Activated CD4-positive, alpha-beta T cell treated with anti-CD3 and anti-CD28 coated beads, Interleukin-2, amount 50 U/mL, for 16 hours (primary cell): ENCODE measurements around the gene FCN3.
"Not testable (repeated sequence)": the region's sequence is repeated elsewhere in the genome, so short reads cannot be mapped to it uniquely, and the experiment has no call there.

Experiments used
- DNase-seq: peaks from one replicate; pipeline ENCODE4 v3.0.0-alpha.2; 2020

The FCN3 gene

DNA sequence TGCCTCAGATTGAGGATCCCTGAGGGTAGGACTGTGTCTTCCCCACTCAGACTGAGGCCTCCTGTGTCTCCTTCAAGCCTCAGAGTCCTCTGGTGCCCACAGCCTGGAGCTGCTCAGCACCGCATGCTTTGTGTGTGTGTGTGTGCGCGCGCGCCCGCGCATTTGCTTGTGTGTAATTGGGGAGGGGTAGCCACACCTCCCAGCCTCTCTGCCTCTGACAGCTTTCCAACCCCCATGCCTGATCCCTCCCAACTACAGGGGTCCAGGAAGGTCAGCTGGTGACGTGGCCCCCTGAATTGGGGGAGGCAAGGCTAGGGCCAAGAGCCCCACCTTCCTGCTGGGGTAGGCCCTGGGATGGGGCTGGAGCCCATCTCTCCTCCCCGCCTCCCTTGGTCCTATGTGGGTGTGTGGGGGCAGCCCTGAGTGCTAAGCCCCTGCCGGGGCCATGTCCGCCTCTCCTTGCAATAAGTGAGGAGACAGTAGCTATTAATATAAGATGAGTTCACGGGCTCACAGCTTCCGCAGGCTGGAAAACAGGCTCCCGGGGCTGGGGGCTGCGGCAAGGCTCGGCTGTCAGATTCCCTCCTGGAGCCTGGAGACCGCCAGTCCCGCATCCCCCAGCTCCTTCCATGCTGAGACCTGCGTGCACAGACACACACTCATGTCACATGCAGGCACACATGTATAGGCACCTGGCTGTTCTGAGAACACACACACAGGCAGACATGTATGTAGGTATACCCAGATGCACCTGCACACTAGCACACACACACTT, 24.8 kb upstream of the FCN3 start:
- no peak for DNase-seq

DNA sequence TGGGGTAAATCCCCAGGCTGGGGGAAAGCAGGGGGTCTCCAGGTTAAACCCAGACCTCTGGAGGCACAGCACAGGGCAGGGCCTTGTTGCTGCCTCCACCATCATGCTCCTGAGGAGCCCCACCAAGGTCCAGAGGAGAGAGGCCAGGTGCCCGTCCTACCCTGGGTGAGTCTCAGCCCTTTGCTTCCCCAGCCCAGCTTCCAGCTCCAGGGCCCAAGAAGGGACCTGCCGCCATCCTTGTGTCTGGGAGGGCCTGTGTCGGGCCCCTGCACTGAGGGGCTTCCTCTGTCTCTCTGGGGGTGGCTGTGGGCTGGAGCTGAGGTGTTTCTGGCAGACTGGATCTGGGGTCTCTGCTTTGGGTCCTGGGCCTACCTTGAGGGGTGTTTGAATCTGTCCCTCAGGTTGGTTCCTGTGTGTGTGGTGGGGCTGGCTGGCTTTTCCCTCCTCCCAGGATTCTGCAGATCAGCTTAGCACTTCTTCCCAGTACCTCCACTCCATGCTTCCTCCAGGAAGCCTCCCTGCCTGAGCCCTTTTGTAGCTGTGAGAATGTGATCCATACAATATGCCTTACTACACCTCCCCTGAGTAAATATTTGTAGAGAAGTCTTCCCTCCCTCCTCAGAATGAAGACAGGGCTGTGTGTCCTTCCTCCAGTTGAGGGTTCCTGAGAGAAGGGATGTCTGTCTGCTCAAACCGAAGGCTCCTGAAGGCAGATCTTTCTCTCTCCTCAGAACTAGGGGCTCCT, 24.0 kb upstream of the FCN3 start:
- no peak for DNase-seq

DNA sequence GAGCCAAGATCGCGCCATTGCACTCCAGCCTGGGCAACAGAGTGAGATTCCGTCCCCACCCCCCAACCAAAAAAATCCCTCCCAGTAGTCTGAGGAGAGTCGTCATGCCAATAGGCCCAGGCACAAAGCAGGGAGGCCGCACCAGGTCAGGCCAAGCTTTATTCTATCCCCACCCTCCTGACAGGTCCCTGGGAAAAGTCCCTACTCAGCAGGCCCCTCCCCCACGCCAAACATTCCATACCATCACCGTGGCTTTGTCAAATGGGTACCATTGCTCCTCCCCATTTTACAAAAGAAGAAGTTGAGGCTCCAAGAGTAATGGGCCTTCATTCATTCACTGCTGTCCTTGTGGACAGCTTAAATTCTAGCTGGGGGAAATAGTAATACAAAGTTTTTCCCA, 23.1 kb upstream of the FCN3 start:
- DNase-seq: no peak

DNA sequence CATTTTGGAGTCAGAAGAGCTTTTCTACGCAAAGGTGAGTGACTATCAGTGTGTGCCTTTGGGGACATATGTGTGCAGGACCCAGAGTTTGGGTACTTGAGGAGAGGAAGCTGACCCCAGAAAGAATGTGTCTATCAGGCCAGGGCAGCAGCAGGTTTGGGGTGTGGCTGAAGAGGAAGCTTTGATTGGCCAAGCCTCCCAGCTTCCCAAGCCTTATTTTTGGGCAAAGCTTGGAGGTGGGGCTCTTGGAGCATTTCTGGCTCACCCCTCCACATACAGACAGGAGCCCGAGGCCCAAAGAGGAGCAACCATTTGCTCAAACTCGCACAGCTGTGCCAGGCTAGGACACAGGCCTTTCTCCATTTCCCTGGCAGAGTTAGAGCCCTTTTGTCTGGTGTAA, 22.5 kb upstream of the FCN3 start:
- no peak for DNase-seq

DNA sequence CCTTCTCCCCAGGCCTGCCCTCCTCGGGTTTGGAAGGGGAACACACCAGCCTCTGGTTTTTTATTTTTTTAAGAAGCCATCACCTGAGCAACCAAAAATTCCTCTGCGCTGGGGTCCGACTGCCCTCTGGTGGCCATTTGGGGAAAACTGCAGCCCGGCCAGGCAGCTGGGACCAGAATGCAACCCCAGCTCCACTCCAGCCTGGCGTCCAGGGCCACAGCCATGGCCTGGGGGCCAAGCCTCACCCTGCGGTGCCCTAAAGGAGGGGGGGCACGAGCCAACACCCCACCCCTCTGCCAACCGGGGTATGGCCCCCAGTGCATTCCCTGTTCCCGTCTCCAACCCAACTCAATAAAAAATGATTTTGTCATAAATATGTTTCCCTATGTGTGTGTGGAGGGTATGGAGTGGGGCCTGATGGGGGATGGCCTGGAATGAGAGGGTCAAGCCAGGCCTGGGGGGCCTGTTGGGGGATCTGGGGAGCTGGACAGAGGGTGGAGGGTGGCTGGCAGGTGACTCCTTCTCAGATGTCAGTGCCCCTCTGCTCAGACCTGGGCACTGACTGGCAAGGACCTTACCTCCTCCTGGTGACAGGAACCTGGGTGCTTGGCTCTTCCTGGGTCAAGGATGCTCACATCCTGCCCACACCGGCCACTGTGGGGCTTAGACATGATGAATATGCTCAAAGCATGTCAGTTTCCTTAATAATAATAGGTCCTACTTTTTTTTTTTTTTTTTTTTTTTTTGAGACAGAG, 21.0 kb upstream of the FCN3 start:
- peak; percentile 81 for DNase-seq

DNA sequence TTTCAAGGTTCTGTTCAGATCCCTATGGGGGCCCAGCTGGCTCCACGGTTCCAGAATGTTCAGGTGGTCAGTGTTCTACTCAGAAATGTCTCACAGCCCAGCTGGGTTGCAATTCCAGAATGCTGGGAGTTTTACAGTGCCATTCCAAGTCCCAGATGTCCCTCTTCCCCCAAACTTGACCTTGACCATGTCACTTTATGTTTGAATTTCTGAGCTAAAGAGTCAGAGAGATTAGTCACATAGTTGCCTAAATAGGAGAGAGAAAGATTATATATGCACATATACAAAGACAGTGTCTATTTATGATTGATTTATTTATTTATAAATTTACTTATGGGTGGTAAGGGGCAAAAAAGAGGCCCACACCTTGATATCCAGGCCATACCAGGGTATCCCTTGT, 20.3 kb upstream of the FCN3 start:
- no peak for DNase-seq

DNA sequence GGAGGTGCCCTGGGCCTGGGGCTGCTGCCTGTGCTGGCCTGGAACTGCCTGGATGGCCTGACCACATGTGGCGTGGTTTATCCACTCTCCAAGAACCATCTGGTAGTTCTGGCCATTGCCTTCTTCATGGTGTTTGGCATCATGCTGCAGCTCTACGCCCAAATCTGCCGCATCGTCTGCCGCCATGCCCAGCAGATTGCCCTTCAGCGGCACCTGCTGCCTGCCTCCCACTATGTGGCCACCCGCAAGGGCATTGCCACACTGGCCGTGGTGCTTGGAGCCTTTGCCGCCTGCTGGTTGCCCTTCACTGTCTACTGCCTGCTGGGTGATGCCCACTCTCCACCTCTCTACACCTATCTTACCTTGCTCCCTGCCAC, 19.6 kb upstream of the FCN3 start:
- DNase-seq: no peak

DNA sequence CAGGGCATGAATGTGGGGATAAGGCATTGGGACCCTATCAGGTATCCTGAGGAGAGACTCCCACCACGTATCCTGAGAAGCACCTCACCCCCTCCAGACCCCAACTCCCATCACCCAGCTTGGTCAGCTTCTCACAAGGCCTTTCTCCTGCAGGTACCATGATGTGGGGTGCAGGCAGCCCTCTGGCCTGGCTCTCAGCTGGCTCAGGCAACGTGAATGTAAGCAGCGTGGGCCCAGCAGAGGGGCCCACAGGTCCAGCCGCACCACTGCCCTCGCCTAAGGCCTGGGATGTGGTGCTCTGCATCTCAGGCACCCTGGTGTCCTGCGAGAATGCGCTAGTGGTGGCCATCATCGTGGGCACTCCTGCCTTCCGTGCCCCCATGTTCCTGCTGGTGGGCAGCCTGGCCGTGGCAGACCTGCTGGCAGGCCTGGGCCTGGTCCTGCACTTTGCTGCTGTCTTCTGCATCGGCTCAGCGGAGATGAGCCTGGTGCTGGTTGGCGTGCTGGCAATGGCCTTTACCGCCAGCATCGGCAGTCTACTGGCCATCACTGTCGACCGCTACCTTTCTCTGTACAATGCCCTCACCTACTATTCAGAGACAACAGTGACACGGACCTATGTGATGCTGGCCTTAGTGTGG, 19.1 kb upstream of the FCN3 start:
- no peak for DNase-seq

DNA sequence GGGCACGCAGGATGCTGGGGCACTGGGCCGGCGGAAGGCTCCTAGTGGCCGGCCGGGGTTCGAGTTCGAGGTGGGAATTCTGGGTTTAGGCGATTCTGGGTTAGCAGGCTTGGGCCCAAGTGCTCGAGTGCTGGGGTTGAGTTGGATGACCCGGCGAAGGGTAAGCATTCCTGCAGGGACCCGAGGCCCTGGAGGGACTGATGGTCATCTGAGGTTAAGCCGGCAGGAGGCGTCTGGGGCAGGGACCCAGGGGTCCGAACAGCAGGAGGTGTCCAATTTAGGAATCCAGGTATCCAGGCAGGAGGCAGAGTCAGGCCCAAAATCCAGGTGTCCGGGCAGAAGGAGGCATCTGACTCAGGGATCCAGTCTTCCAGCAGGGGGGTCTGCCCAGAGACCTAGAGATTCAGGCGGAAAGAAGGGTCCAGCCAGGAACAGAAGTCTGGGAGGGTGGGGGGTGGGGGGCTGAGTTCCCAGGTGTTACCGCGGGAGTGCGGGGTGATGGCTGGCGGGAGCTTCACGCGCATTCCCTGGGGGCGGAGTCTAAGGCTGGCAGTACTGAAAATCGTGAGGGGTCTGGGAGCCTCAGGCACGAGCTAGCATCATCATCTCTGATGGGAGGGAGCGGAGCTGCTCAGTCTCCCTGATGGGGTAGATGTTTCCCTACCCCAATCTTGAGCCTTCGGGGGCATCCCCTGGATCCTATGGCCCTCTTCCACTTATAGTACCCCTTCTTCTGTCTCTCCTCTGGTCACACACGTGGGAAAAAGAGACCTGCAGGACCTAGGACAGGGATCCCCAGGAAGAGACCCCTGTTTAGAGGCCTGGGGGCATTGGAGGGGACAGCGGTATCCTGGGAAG, 18.4 kb upstream of the FCN3 start:
- no peak for DNase-seq

DNA sequence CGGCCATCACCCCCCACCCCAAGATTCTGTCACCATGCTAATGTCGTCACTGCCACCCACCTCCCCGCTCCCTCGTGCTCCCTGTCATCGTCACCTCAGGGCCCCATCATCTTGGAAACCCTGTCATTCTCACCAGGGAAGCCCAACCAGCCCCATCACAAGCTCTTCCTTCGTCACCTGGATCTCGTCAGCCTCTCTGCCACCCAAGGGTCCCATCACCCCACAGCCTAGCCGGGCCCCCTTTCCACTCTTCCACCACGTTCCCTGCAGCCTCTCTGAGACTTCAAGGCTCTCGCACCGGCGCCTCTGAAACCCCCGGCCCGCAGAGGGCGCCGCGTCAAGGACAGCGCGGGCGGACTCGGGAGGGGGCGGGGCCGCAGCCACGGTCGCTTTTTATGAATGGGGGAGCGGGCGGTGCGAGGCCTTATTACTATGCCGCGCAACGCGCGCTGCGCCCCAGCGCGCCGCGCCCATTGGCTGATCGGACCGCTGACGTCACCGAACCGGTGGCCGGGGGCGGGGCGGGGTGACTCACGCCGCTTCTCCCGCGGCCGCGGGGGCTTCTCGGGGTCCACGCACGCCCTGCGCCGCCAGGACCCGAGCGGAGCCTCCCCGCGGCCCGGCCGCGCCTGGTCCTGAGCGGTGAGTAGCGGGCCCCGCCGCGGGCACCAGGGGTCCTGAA, 17.6 kb upstream of the FCN3 start, which contains the start of gene GPR3:
TSS of gene GPR3 (plus strand) at position 527 of the 682 bp plus-strand sequence. CDS start 1,177 bp downstream, outside the sequence.
- peak; percentile 94 for DNase-seq

DNA sequence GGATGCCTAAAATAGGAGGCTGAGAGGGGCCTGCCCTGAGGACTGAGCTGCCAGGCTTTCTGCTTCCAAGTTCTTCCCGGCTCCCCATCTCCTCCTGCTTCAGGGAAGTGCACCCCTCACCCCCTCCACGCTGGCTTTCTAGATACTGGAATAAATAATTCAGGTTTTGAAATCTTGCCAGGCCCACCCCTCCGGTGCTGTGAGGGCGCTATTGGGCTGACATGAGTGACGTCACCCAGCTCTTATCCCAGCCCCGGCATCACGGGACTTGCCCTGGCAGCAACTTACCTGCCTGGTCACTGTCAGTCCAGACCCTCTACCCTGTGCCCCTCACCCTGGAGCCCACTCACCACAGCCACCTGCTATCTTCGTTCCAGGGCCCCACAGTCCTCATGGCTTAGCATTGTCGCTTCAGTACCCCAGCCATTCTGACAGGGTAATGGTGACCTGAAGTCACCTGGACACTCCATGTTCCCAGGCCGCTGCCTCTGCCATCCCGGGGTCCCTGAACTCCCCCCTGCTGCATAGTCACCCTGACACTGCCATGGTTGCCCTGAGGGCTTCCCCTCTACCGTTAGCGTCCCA, 17.0 kb upstream of the FCN3 start:
- DNase-seq: peak; percentile 18

DNA sequence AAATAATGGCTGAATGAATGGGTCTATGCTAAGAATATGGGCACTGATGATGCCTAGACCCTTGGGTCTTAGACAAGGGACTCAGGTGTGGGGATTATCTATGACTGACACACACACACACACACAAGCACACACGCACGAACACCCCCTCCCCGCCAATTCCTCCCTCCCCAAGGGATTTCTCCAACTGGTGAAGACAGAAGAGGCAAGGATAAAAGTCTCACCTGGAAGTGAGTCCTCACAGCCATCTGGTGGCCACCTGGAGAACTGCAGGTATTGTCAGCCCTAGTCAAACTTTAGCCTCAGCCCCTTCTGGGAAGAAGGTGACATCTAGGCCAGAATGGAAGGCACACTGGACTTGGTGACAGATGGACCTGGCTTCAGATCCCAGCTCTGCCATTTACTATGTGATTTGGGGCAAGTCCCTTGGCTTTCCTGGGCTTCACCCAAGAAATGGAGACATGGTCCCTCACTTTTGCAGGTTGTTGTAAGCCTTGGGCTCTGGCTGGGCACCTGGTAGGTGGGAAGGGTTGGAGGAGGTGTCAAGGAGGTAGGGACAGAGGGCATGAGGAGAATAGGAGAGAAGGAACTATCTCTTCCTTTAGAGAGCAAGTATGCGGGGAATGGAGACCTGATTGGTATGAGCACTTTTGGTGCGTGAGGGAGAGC, 13.8 kb upstream of the FCN3 start:
- DNase-seq: peak; percentile 69

DNA sequence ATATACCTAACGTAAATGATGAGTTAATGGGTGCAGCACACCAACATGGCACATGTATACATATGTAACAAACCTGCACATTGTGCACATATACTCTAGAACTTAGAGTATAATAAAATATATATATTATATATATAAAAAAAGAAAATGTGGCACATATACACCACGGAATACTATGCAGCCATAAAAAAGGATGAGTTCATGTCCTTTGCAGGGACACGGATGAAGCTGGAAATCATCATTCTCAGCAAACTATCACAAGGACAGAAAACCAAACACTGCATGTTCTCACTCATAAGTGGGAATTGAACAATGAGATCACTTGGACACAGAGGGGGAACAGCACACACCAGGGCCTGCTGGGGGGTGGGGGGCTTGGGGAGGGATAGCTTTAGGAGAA, 10.2 kb upstream of the FCN3 start:
- DNase-seq: not testable (repeated sequence)

DNA sequence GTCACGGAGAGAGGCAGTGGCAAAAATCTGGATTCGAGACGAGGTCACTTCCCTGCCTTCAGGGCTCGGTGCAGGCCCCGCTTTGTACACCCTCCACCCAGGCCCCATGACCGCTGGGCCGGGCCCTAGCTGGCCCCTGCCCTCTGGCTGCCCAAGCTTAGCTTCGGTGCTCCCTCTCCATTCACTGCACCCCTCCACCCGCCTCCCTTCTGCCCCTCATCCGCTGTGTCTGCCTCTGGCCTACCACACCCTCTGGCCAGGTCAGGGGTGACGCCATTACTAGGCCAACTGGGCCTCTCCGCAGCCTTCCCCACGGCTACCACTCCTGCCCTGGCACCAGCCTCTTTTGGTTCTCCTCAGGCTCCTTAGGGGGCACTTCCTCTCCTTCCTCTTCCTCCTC, 9.0 kb upstream of the FCN3 start:
- DNase-seq: no peak

DNA sequence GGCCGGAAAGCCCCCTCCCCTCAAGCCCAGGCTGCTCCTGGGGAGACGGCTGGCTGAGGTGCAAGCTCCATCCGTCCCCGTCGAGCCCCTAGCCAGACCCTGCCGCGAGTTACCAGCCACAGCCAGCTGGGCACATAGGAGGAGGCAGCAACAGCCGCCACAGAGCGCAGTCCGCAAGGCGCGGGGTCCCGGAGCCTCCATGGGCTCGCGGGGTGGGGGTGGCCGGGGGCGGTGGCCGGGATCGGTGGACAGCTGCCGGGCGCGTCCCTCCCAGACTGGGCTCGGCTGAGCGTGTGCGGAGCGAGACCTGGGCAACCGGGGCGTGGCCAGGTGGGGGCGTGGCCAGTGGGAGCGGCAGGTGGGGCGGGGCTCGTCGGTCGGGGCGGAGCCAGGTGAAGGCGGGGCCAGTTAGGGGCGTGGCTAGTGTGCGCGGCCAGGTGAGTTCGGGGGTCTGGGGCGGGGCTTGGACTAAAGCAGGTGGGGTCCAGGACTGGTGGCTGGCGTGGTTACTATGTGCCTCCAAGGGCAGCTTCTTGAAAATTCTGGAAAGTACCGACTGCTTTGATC, 8.5 kb upstream of the FCN3 start, which contains the start of gene CD164L2:
TSS of gene CD164L2 (minus strand) at position 295 of the 567 bp plus-strand sequence. CDS start at position 201, 94 bp downstream.
- DNase-seq: peak; percentile 40

DNA sequence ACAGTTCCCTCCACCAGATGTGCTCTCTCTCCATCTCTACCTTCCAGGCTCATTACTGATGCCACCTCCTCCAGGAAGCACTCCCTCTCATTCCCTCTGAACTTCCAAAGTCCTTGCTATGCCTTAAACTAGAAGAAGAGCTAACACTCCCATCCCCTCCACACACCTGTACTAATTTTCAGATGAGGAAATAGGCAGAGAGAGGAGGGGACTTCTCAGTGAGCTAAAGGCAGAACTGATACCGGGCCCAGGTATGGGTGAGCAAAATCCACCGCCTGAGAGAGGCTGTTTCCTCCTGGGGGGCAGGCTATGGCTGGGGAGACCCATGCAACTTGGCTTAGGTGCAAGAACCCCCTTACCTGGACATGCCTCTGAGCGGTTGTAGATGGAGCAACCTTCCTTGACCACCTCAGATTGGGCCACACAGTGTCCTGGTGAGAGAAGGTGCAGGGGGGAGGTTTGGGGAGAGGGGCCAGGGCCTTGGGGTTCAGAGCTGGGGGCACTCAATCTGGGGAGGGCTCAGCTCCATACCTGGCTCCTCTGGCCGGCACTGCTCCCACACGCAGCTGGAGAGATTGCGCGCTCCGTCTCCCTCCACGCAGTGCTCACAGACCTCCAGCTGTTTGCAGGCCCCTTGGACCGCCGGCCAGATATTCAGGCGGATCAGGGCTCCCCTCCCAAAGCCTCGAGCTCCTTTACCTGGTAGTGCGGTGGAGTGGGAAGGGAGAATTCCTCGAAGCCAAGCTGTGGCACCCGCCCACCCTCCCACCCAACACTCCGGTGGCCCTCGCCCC, 7.5 kb upstream of the FCN3 start:
- DNase-seq: no peak

DNA sequence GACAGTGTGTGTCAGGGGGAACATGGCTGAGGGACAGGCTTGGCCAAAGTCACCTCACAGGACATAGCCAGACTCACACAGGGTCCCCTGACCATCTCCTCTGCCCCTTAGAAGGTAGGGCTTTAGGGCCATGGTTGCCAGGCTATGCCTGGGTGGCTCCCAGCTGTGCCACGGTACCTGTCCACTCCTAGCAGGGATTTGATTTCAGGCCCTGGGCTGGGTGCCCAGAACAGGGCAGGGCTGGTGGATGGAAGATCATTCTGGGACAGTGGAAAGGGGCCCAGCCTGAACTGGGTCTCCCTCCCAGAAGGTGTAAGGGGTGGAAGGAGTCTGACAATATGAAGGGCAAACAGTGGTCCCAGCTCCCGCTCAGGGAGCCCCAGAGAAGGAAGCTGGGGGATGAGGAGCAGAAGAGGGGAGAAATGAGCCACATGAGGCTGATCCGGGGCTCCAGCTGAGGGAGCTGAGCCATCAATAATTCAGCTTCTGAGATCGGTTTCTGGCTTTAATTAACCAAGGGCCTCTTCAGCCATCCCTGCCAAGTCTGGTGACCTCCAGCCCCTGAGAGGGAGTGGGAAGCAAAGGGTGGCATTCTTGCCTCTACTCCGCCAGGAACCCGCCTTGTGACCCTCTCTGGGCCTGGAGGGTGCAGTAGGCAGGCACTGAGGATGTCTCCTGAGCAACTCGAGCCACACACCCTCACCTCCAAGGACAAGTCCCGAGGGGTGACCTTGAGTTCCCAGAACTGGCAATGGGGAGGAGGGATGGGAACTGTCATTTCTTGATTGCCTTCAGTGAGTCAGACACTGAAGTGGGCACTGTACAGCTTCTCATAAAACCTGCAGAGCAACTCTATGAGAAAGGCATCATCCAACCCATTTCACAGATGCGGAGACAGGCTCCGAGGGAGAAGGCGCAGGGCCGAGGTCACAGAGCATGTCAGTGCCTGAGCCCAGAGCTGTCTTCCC, 6.4 kb upstream of the FCN3 start:
- no peak for DNase-seq

DNA sequence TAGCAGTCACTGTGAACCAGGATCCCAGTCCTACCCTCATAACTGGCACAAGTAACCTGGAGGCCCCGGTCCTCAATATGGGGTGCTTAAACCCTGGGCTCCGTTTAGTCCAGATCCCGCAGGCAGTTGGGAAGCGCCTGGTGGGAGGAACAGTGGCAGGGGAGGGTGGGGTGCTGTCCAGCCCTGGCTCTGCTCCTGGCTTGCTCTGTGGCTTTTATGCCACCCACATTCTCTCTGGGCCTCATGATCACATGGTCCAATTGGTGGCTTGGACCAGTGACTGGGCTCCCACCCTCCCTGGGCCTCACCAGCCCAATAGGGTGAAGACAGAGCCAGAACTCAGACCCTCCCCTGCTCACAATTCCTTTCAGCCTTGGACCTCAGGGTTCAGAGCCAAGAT, 5.6 kb upstream of the FCN3 start:
- DNase-seq: no peak
